Measurements from ENCODE around the gene DENND6B.
"Not testable (repeated sequence)": the region's sequence is repeated elsewhere in the genome, so short reads cannot be mapped to it uniquely, and the experiment has no call there.

DENND6B gene

GRCh38 chr22:50284479-50284878, 42.3 kb downstream of the DENND6B start:
- DNase-seq, result no peak

- no peak for DNase-seq
These were observed 43.0 kb downstream of the DENND6B start for GRCh38 chr22:50283821-50284220.

- no peak for DNase-seq
These were observed 44.3 kb downstream of the DENND6B start for GRCh38 chr22:50282361-50283155.

- DNase-seq, result no peak
These were observed 44.9 kb downstream of the DENND6B start for GRCh38 chr22:50281957-50282356.

- DNase-seq, result no peak
These were observed 45.4 kb downstream of the DENND6B start for GRCh38 chr22:50281384-50281760.

GRCh38 chr22:50280708-50281383, 46.0 kb downstream of the DENND6B start:
- no peak for DNase-seq

- no peak for DNase-seq
These were observed 46.6 kb downstream of the DENND6B start for GRCh38 chr22:50280022-50280707.

- no peak for DNase-seq
These were observed 47.7 kb downstream of the DENND6B start for GRCh38 chr22:50278956-50279619.

- DNase-seq, result no peak
These were observed 48.4 kb downstream of the DENND6B start for GRCh38 chr22:50278461-50278860.

GRCh38 chr22:50277761-50278160, 49.1 kb downstream of the DENND6B start:
- DNase-seq, result no peak

GRCh38 chr22:50276143-50276542, 50.7 kb downstream of the DENND6B start:
- DNase-seq, result peak in 1 of 2 experiments; percentile 59

- no peak for DNase-seq
These were observed 51.4 kb downstream of the DENND6B start for GRCh38 chr22:50275181-50276055.

GRCh38 chr22:50274771-50275170, 52.0 kb downstream of the DENND6B start:
- no peak for DNase-seq

GRCh38 chr22:50274311-50274710, 52.5 kb downstream of the DENND6B start:
- DNase-seq, result peak in 1 of 2 experiments; percentile 73

- not testable (repeated sequence) for DNase-seq
These were observed 53.0 kb downstream of the DENND6B start for GRCh38 chr22:50273781-50274180.

- not testable (repeated sequence) for DNase-seq
These were observed 53.5 kb downstream of the DENND6B start for GRCh38 chr22:50273352-50273751.

GRCh38 chr22:50272044-50272802, 54.6 kb downstream of the DENND6B start:
- DNase-seq, result no peak

- no peak for DNase-seq
These were observed 55.3 kb downstream of the DENND6B start for GRCh38 chr22:50271519-50271970.

GRCh38 chr22:50270666-50271394, 56.0 kb downstream of the DENND6B start:
- DNase-seq, result no peak

- no peak for DNase-seq
These were observed 56.7 kb downstream of the DENND6B start, which contains the start of gene MAPK11 for GRCh38 chr22:50269970-50270665. TSS of gene MAPK11 (minus strand) at chr22:50270380. CDS start at chr22:50270292, 88 bp downstream.
